ENCODE data around the gene FALEC.
A peak's percentile ranks its signal among the peaks of the same experiment; 100 is the strongest.

FALEC gene

GRCh38 chr1:150567717-150568593, 52.4 kb downstream of the FALEC start:
- TF ChIP-seq TAF1 (IDR thresholded peaks at IDR 0.05; ENCODE audit: borderline replicate concordance, insufficient read depth, low read length) (no peak), SIN3A (IDR thresholded peaks at IDR 0.05; ENCODE audit: borderline replicate concordance, insufficient read depth, low read length) (peak; percentile 92), POLR2AphosphoS5 (IDR thresholded peaks at IDR 0.05; ENCODE audit: low read depth, low read length) (peak; percentile 46; the same call in 1 of the 2 replicates)

DNA sequence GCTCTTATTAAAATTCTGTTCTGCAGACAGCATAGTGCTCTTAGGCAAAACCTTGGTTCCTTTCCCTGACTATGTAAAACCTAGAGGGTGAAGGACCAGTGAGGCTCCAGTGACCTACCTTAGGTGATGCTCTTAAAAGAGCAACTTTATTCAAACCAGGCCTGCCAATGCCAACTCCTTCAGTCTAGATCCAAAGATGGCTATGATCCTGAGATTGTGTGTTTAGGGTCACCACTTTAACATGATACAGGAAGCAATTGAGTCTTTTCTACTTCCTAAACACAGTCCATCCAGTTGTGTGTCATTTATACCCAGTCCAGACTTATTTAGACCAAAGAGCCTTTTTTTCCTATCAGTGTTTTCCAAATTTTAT, 53.0 kb downstream of the FALEC start:
- TF ChIP-seq, protein P1, sequence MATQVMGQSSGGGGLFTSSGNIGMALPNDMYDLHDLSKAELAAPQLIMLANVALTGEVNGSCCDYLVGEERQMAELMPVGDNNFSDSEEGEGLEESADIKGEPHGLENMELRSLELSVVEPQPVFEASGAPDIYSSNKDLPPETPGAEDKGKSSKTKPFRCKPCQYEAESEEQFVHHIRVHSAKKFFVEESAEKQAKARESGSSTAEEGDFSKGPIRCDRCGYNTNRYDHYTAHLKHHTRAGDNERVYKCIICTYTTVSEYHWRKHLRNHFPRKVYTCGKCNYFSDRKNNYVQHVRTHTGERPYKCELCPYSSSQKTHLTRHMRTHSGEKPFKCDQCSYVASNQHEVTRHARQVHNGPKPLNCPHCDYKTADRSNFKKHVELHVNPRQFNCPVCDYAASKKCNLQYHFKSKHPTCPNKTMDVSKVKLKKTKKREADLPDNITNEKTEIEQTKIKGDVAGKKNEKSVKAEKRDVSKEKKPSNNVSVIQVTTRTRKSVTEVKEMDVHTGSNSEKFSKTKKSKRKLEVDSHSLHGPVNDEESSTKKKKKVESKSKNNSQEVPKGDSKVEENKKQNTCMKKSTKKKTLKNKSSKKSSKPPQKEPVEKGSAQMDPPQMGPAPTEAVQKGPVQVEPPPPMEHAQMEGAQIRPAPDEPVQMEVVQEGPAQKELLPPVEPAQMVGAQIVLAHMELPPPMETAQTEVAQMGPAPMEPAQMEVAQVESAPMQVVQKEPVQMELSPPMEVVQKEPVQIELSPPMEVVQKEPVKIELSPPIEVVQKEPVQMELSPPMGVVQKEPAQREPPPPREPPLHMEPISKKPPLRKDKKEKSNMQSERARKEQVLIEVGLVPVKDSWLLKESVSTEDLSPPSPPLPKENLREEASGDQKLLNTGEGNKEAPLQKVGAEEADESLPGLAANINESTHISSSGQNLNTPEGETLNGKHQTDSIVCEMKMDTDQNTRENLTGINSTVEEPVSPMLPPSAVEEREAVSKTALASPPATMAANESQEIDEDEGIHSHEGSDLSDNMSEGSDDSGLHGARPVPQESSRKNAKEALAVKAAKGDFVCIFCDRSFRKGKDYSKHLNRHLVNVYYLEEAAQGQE (IDR thresholded peaks at IDR 0.05; ENCODE audit: insufficient read depth in 1 of 2, low read depth in 2 of 2, low read length in 2 of 2): no peak
- TF ChIP-seq FOXP2 (optimal IDR thresholded peaks at IDR 0.05; ENCODE audit: borderline replicate concordance, extremely low read depth, extremely low read length, insufficient read depth) (no peak), POLR2AphosphoS5 (IDR thresholded peaks at IDR 0.05; ENCODE audit: low read depth, low read length) (peak; percentile 47; the same call in 1 of the 2 replicates)

DNA sequence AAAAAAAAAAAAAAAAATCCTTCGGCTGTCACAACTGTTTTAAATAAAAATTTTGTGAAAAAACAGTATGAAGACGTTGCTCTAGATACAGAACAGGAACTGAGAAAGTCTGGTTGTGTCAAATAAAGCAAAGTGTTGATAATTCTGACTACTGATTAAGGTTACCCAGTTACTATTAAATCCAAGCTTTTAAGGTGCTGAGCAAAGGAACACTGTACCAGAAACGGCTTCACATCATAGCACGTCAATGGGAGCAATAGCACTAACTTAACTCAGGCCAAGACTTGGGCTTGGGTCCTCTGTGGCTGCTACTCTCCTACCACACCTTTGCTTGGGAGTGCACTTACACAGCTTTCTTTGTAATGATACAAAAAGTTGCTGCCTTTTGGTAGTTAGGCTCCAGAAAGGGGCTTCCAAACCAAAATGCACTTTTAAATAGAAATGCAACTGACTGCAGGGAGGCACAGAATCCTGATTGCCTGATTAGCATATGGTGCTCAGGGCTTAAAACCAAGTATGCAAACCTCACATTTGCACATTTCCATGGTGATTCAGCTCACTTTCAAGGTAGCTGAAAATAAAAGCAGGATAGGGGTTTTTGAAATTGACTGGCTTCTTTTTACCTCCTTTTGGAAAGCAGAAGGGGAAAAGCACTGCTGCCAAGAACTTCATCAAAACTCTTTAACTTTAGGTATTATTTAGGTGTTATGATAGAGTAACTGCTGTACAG, 57.5 kb downstream of the FALEC start:
- TF ChIP-seq POLR2AphosphoS5 (IDR thresholded peaks at IDR 0.05; ENCODE audit: low read depth, low read length): no peak; the same call in 1 of the 2 replicates
- TF ChIP-seq TAF1 (IDR thresholded peaks at IDR 0.05; ENCODE audit: borderline replicate concordance, insufficient read depth, low read length): no peak
- no peak for TF ChIP-seq FOXP2 (optimal IDR thresholded peaks at IDR 0.05; ENCODE audit: borderline replicate concordance, extremely low read depth, extremely low read length, insufficient read depth)
- no peak for TF ChIP-seq SIN3A (IDR thresholded peaks at IDR 0.05; ENCODE audit: borderline replicate concordance, insufficient read depth, low read length)
- TF ChIP-seq, protein P1 (IDR thresholded peaks at IDR 0.05; ENCODE audit: insufficient read depth in 1 of 2, low read depth in 2 of 2, low read length in 2 of 2): no peak

- TF ChIP-seq POLR2AphosphoS5 (IDR thresholded peaks at IDR 0.05; ENCODE audit: low read depth, low read length): 0 out of 2 replicates have a peak, but pooled peaks have one; percentile 29
- no peak for TF ChIP-seq SIN3A (IDR thresholded peaks at IDR 0.05; ENCODE audit: borderline replicate concordance, insufficient read depth, low read length)
Observed at GRCh38 chr1:150574260-150575071, 58.9 kb downstream of the FALEC start.

DNA sequence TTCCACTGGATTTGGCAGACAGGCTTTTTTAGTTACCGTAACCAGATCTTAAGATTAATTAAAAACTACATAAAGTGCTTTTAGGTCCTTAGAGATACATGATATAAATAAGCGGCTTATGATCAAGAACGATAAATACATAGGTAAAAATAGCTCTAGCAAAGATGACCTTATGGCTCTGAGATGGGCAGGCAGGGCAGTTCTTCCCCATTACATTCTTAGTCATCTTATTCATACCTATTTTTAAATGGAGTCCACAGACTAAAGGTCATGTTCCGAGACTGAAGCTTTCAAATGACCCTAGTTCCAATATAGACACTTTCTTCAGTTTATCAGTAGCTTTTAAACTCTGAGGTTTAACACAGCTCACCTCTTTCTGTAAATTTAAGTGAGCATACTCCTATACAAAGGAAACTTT, 59.5 kb downstream of the FALEC start:
- no peak for TF ChIP-seq SIN3A (IDR thresholded peaks at IDR 0.05; ENCODE audit: borderline replicate concordance, insufficient read depth, low read length)
- TF ChIP-seq POLR2AphosphoS5 (IDR thresholded peaks at IDR 0.05; ENCODE audit: low read depth, low read length): no peak
- TF ChIP-seq TAF1 (IDR thresholded peaks at IDR 0.05; ENCODE audit: borderline replicate concordance, insufficient read depth, low read length): no peak
- no peak for TF ChIP-seq FOXP2 (optimal IDR thresholded peaks at IDR 0.05; ENCODE audit: borderline replicate concordance, extremely low read depth, extremely low read length, insufficient read depth)
- TF ChIP-seq, protein P1 (IDR thresholded peaks at IDR 0.05; ENCODE audit: insufficient read depth in 1 of 2, low read depth in 2 of 2, low read length in 2 of 2): no peak

All from PFSK-1 (cell line).